ENCODE results near the gene CTTNBP2NL.

Gene CTTNBP2NL

GRCh38 chr1:112395821-112396652 lies at the start of gene CTTNBP2NL:
TSS of gene CTTNBP2NL (plus strand) at chr1:112396214. CDS start at chr1:112416166, 19,952 bp downstream.
- peak; percentile 93 for ATAC-seq
- DNase-seq, result peak; percentile 88

- no peak for ATAC-seq
- no peak for DNase-seq
Observed at GRCh38 chr1:112346801-112347350, 49.1 kb upstream of the CTTNBP2NL start.

- DNase-seq (no peak), ATAC-seq (no peak)
Observed at GRCh38 chr1:112356765-112357164, 39.2 kb upstream of the CTTNBP2NL start.

GRCh38 chr1:112357467-112357866 lies 38.5 kb upstream of the CTTNBP2NL start:
- ATAC-seq (no peak), DNase-seq (no peak)

GRCh38 chr1:112358061-112358770 lies 37.8 kb upstream of the CTTNBP2NL start:
- DNase-seq (no peak), ATAC-seq (no peak)

- DNase-seq (peak; percentile 48), ATAC-seq (no peak)
Observed at GRCh38 chr1:112358798-112359408, 37.1 kb upstream of the CTTNBP2NL start.

- DNase-seq (no peak), ATAC-seq (no peak)
Observed at GRCh38 chr1:112359961-112360767, 35.9 kb upstream of the CTTNBP2NL start.

GRCh38 chr1:112363636-112364035 lies 32.4 kb upstream of the CTTNBP2NL start:
- no peak for DNase-seq
- no peak for ATAC-seq

GRCh38 chr1:112368198-112368597 lies 27.8 kb upstream of the CTTNBP2NL start:
- DNase-seq, result no peak
- ATAC-seq, result no peak

- DNase-seq (peak; percentile 91), ATAC-seq (peak; percentile 99)
Observed at GRCh38 chr1:112369392-112370285, 26.4 kb upstream of the CTTNBP2NL start.

GRCh38 chr1:112370996-112371395 lies 25.0 kb upstream of the CTTNBP2NL start:
- no peak for DNase-seq
- ATAC-seq, result no peak

GRCh38 chr1:112371775-112372174 lies 24.2 kb upstream of the CTTNBP2NL start:
- DNase-seq (no peak), ATAC-seq (no peak)

- DNase-seq (no peak), ATAC-seq (no peak)
Observed at GRCh38 chr1:112373806-112374205, 22.2 kb upstream of the CTTNBP2NL start.

- ATAC-seq (no peak), DNase-seq (no peak)
Observed at GRCh38 chr1:112375701-112376100, 20.3 kb upstream of the CTTNBP2NL start.

- DNase-seq (no peak), ATAC-seq (no peak)
Observed at GRCh38 chr1:112380356-112380755, 15.7 kb upstream of the CTTNBP2NL start.

GRCh38 chr1:112381324-112382076 lies 14.5 kb upstream of the CTTNBP2NL start:
- DNase-seq (no peak), ATAC-seq (no peak)

- DNase-seq (no peak), ATAC-seq (no peak)
Observed at GRCh38 chr1:112383759-112384370, 12.1 kb upstream of the CTTNBP2NL start.

GRCh38 chr1:112386024-112386723 lies 9.8 kb upstream of the CTTNBP2NL start:
- DNase-seq, result no peak

More at GRCh38 chr1:112386024-112386723, 9.8 kb upstream of the CTTNBP2NL start:
- ATAC-seq, result no peak

Data from stimulated activated naive CD8-positive, alpha-beta T cell treated with anti-CD3 and anti-CD28 coated beads, Interleukin-15, Interleukin-2, amounts not matched to agents 100 U/mL and 50 U/mL, for 24 hours (primary cell).